Astrocyte (in vitro differentiated cells and primary cell): Measurements from ENCODE around the gene SP3. TPM values are rescaled to one million over a fixed set of nuclear protein-coding genes. Genes with fewer than 3 reads are reported as not detected.

ENCODE experiments used
- DNase-seq: peaks from one replicate; pipeline ENCODE4 v3.0.0-alpha.2; 2010; ENCODE audit warnings: low read depth
- FAIRE-seq: peaks from 2 replicates; lab custom pipeline; 2011; peaks lifted over from hg19 to GRCh38; lab: Jason Lieb, UNC
- H2AFZ ChIP-seq: 2 replicates; pipeline ENCODE4 v1.6.0; 2012; ENCODE audit warnings: low read depth, low read length, inconsistent platforms
- H3K27ac ChIP-seq: 2 replicates; pipeline ENCODE4 v1.5.1; 2011; ENCODE audit warnings: low read depth, low read length, inconsistent platforms
- H3K27me3 ChIP-seq: 2 replicates; pipeline ENCODE4 v1.6.0; 2011; ENCODE audit warnings: low read length, inconsistent platforms; ENCODE audit not compliant: insufficient read depth
- H3K36me3 ChIP-seq: 2 replicates; pipeline ENCODE4 v1.5.1; 2011; ENCODE audit warnings: low read length, inconsistent platforms; ENCODE audit not compliant: insufficient read depth
- H3K4me1 ChIP-seq: 2 replicates; pipeline ENCODE4 v1.5.1; 2011; ENCODE audit warnings: low read length, inconsistent platforms; ENCODE audit not compliant: insufficient read depth
- H3K4me2 ChIP-seq: 2 replicates; pipeline ENCODE4 v1.6.0; 2012; ENCODE audit warnings: low read length, inconsistent platforms
- H3K4me3 ChIP-seq: 2 replicates; pipeline ENCODE4 v1.5.1; 2011; ENCODE audit warnings: low read depth, mild to moderate bottlenecking, low read length, inconsistent platforms; ENCODE audit not compliant: insufficient read depth
- H3K79me2 ChIP-seq: 2 replicates; pipeline ENCODE4 v1.6.0; 2012; ENCODE audit warnings: mild to moderate bottlenecking, low read length, inconsistent platforms; ENCODE audit not compliant: insufficient read depth
- H3K9ac ChIP-seq: 2 replicates; pipeline ENCODE4 v1.6.0; 2012; ENCODE audit warnings: mild to moderate bottlenecking, low read length, inconsistent platforms
- H3K9me3 ChIP-seq: 2 replicates; pipeline ENCODE4 v1.5.1; 2012; ENCODE audit warnings: low read depth, mild to moderate bottlenecking, low read length, inconsistent platforms; ENCODE audit not compliant: insufficient read depth
- H4K20me1 ChIP-seq: 2 replicates; pipeline ENCODE4 v1.6.0; 2012; ENCODE audit warnings: low read length, inconsistent platforms; ENCODE audit not compliant: insufficient read depth
- H3K27ac Mint-ChIP-seq: one replicate; pipeline ENCODE4 v1.8.0; 2021; ENCODE audit warnings: mild to moderate bottlenecking, mixed read lengths; ENCODE audit not compliant: unreplicated experiment
- H3K27me3 Mint-ChIP-seq: one replicate; pipeline ENCODE4 v1.8.0; 2021; ENCODE audit warnings: low read depth, mixed read lengths; ENCODE audit not compliant: unreplicated experiment
- H3K36me3 Mint-ChIP-seq: one replicate; pipeline ENCODE4 v1.8.0; 2021; ENCODE audit warnings: low read depth, mixed read lengths; ENCODE audit not compliant: unreplicated experiment
- H3K4me1 Mint-ChIP-seq: one replicate; pipeline ENCODE4 v1.8.0; 2021; ENCODE audit warnings: low read depth, mixed read lengths; ENCODE audit not compliant: unreplicated experiment
- H3K4me3 Mint-ChIP-seq: one replicate; pipeline ENCODE4 v1.8.0; 2021; ENCODE audit warnings: mild to moderate bottlenecking, moderate library complexity, mixed read lengths; ENCODE audit not compliant: unreplicated experiment
- H3K9me3 Mint-ChIP-seq: one replicate; pipeline ENCODE4 v1.8.0; 2021; ENCODE audit warnings: mild to moderate bottlenecking, mixed read lengths; ENCODE audit not compliant: unreplicated experiment
- CTCF ChIP-seq: IDR thresholded peaks from 2 replicates; pipeline ENCODE4 v1.5.1; 2011; ENCODE audit warnings: low read depth, mild to moderate bottlenecking, inconsistent platforms, low read length, moderate library complexity; ENCODE audit not compliant: insufficient read depth
- EZH2 ChIP-seq: IDR thresholded peaks from 2 replicates; pipeline ENCODE4 v1.6.1; 2012; ENCODE audit warnings: mild to moderate bottlenecking, low read length, inconsistent platforms; ENCODE audit not compliant: insufficient read depth
- total RNA-seq: library from RNA; stranded (reverse); gene quantifications from 2 replicates; pipeline ENCODE4 v1.2.1, GENCODE V29; 2021

The SP3 gene
- total RNA-seq, 1 donor from 2014 or later = 59.6 TPM

- Histone ChIP-seq H4K20me1 (peaks cover 28% of the 10 kb centered on the region), H3K36me3 (peaks cover 7% of the 10 kb centered on the region), H3K4me2 (peak overlapping the region; percentile 93), H3K27me3 (no peaks in the 10 kb centered on the region), H3K9me3 (no peaks in the 10 kb centered on the region), H3K9ac (peak overlapping the region; percentile 94), H3K4me3 (peak overlapping the region; percentile 81), H3K79me2 (peaks cover 37% of the 10 kb centered on the region), H3K27ac (peak overlapping the region; percentile 96), H2AFZ (peak overlapping the region; percentile 23), H3K4me1 (peaks cover 11% of the 10 kb centered on the region)
- Mint-ChIP-seq H3K4me1 (peaks cover 13% of the 10 kb centered on the region), H3K9me3 (peaks cover 2% of the 10 kb centered on the region), H3K4me3 (peak overlapping the region; percentile 92), H3K36me3 (peaks cover 11% of the 10 kb centered on the region), H3K27ac (peak overlapping the region; percentile 98), H3K27me3 (no peaks in the 10 kb centered on the region)
- no peak for FAIRE-seq
- DNase-seq = peak; percentile 79
- TF ChIP-seq EZH2 (no peak), CTCF (no peak)
Observed at GRCh38 chr2:173964565-173965371, 405 bp downstream of the SP3 start.

GRCh38 chr2:173963817-173964564 lies 1.2 kb downstream of the SP3 start:
- TF ChIP-seq CTCF (no peak), EZH2 (no peak)
- H3K4me1 Mint-ChIP-seq = peaks cover 15% of the 10 kb centered on the region
- H2AFZ ChIP-seq = peak overlapping the region; percentile 52

More at GRCh38 chr2:173963817-173964564, 1.2 kb downstream of the SP3 start:
- Mint-ChIP-seq H3K36me3 (peaks cover 15% of the 10 kb centered on the region), H3K9me3 (peaks cover 2% of the 10 kb centered on the region), H3K4me3 (peak overlapping the region; percentile 72), H3K27ac (no peak overlapping the region), H3K27me3 (no peaks in the 10 kb centered on the region)
- Histone ChIP-seq H3K9me3 (no peaks in the 10 kb centered on the region), H3K79me2 (peaks cover 44% of the 10 kb centered on the region), H3K36me3 (peaks cover 7% of the 10 kb centered on the region), H3K4me2 (peak overlapping the region; percentile 91), H3K9ac (peak overlapping the region; percentile 91), H3K4me1 (peaks cover 11% of the 10 kb centered on the region), H3K27ac (peak overlapping the region; percentile 93), H3K27me3 (no peaks in the 10 kb centered on the region), H4K20me1 (peaks cover 34% of the 10 kb centered on the region), H3K4me3 (peak overlapping the region; percentile 81)
- DNase-seq = peak; percentile 67
- FAIRE-seq = no peak
